ENCODE data around the gene ADGRL2. TPM values are rescaled to one million over a fixed set of nuclear protein-coding genes. Genes with fewer than 3 reads are reported as not detected.

ADGRL2 gene
- total RNA-seq, 1 experiment from 2014 or later = 0.20 TPM

GRCh38 chr1:81922955-81923354 is 122.2 kb downstream of the ADGRL2 start:
- ATAC-seq = no peak
- Histone ChIP-seq H3K9me2 (ENCODE audit: insufficient read depth) (no peaks in the 10 kb centered on the region), H2AFZ (ENCODE audit: low read depth, low read length, poor library complexity, severe bottlenecking) (no peak overlapping the region), H3K79me2 (ENCODE audit: insufficient read depth, low read length) (no peaks in the 10 kb centered on the region), H3K4me1 (ENCODE audit: control insufficient read depth in 1 of 2, insufficient read depth in 2 of 2, low read length in 2 of 2) (no peaks in the 10 kb centered on the region), H3K36me3 (ENCODE audit: control insufficient read depth in 1 of 2, insufficient read depth in 2 of 2, low read length in 2 of 2) (no peaks in the 10 kb centered on the region), H3K27ac (ENCODE audit: low read depth, low read length) (no peak overlapping the region), H4K20me1 (ENCODE audit: insufficient read depth) (no peaks in the 10 kb centered on the region), H3K27me3 (ENCODE audit: insufficient read depth, low read length) (peaks cover 10% of the 10 kb centered on the region; the same call in 1 of the 2 replicates), H3K4me3 (replicated peaks in 1 of 2; ENCODE audit: low read depth in 1 of 2, low read length in 2 of 2) (no peak overlapping the region), H3K9ac (ENCODE audit: low read length) (no peak overlapping the region), H3K4me2 (ENCODE audit: low read length) (no peak overlapping the region), H3K9me3 (ENCODE audit: control insufficient read depth in 1 of 2, insufficient read depth in 1 of 2, low read depth in 1 of 2, low read length in 2 of 2) (no peaks in the 10 kb centered on the region; a peak in 1 of 4 replicates)
- no peak for DNase-seq (ENCODE audit: low read depth, low spot score)
- intact Hi-C loops (cut with micrococcal nuclease) = no loop called here
- RAD21 ChIA-PET (ENCODE audit: low non-redundant PET in 1 of 2, low total read pairs in 2 of 2, uncharacterized antibody in 2 of 2, unreplicated experiment in 2 of 2) = no interaction called here
- CTCF ChIA-PET = no interaction called here
- BruUV-seq (replicated peaks) = no TSS peak
- POLR2A ChIA-PET = no interaction called here
- no peak for TF ChIP-seq SP1 (IDR thresholded peaks at IDR 0.05; ENCODE audit: low read depth)
- TF ChIP-seq RAD21 (IDR thresholded peaks at IDR 0.05; ENCODE audit: low read depth) = no peak
- TF ChIP-seq ZFX (IDR thresholded peaks at IDR 0.05) = no peak
- TF ChIP-seq, protein P1, sequence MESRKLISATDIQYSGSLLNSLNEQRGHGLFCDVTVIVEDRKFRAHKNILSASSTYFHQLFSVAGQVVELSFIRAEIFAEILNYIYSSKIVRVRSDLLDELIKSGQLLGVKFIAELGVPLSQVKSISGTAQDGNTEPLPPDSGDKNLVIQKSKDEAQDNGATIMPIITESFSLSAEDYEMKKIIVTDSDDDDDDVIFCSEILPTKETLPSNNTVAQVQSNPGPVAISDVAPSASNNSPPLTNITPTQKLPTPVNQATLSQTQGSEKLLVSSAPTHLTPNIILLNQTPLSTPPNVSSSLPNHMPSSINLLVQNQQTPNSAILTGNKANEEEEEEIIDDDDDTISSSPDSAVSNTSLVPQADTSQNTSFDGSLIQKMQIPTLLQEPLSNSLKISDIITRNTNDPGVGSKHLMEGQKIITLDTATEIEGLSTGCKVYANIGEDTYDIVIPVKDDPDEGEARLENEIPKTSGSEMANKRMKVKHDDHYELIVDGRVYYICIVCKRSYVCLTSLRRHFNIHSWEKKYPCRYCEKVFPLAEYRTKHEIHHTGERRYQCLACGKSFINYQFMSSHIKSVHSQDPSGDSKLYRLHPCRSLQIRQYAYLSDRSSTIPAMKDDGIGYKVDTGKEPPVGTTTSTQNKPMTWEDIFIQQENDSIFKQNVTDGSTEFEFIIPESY (IDR thresholded peaks at IDR 0.05; ENCODE audit: extremely low read depth, insufficient replicate concordance, low read length) = no peak
- TF ChIP-seq TCF7L2 (IDR thresholded peaks at IDR 0.05; ENCODE audit: borderline replicate concordance, extremely low read depth, insufficient read depth, insufficient read length) = no peak
- no peak for TF ChIP-seq CEBPB (IDR thresholded peaks at IDR 0.05; ENCODE audit: low read depth)
- TF ChIP-seq POLR2AphosphoS5 (IDR thresholded peaks at IDR 0.05; ENCODE audit: low read depth, low read length) = no peak
- TF ChIP-seq FOSL1 (IDR thresholded peaks at IDR 0.05; ENCODE audit: low read depth) = no peak
- TF ChIP-seq ELF1 (IDR thresholded peaks at IDR 0.05; ENCODE audit: borderline replicate concordance, low read depth) = no peak
- no peak for TF ChIP-seq JUND (IDR thresholded peaks at IDR 0.05)
- no peak for TF ChIP-seq SRF (IDR thresholded peaks at IDR 0.05; ENCODE audit: low read depth)
- no peak for TF ChIP-seq EGR1 (IDR thresholded peaks at IDR 0.05; ENCODE audit: low read depth)
- TF ChIP-seq CBX3 (IDR thresholded peaks at IDR 0.05; ENCODE audit: low read depth) = no peak
- TF ChIP-seq, protein P2, sequence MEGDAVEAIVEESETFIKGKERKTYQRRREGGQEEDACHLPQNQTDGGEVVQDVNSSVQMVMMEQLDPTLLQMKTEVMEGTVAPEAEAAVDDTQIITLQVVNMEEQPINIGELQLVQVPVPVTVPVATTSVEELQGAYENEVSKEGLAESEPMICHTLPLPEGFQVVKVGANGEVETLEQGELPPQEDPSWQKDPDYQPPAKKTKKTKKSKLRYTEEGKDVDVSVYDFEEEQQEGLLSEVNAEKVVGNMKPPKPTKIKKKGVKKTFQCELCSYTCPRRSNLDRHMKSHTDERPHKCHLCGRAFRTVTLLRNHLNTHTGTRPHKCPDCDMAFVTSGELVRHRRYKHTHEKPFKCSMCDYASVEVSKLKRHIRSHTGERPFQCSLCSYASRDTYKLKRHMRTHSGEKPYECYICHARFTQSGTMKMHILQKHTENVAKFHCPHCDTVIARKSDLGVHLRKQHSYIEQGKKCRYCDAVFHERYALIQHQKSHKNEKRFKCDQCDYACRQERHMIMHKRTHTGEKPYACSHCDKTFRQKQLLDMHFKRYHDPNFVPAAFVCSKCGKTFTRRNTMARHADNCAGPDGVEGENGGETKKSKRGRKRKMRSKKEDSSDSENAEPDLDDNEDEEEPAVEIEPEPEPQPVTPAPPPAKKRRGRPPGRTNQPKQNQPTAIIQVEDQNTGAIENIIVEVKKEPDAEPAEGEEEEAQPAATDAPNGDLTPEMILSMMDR (IDR thresholded peaks at IDR 0.05 in 2 of 3, conservative IDR thresholded peaks at IDR 0.05 in 1 of 3; ENCODE audit: borderline replicate concordance in 1 of 3, insufficient read depth in 1 of 3, low read depth in 2 of 3, low read length in 2 of 3) = no peak
- TF ChIP-seq, protein P3, sequence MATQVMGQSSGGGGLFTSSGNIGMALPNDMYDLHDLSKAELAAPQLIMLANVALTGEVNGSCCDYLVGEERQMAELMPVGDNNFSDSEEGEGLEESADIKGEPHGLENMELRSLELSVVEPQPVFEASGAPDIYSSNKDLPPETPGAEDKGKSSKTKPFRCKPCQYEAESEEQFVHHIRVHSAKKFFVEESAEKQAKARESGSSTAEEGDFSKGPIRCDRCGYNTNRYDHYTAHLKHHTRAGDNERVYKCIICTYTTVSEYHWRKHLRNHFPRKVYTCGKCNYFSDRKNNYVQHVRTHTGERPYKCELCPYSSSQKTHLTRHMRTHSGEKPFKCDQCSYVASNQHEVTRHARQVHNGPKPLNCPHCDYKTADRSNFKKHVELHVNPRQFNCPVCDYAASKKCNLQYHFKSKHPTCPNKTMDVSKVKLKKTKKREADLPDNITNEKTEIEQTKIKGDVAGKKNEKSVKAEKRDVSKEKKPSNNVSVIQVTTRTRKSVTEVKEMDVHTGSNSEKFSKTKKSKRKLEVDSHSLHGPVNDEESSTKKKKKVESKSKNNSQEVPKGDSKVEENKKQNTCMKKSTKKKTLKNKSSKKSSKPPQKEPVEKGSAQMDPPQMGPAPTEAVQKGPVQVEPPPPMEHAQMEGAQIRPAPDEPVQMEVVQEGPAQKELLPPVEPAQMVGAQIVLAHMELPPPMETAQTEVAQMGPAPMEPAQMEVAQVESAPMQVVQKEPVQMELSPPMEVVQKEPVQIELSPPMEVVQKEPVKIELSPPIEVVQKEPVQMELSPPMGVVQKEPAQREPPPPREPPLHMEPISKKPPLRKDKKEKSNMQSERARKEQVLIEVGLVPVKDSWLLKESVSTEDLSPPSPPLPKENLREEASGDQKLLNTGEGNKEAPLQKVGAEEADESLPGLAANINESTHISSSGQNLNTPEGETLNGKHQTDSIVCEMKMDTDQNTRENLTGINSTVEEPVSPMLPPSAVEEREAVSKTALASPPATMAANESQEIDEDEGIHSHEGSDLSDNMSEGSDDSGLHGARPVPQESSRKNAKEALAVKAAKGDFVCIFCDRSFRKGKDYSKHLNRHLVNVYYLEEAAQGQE (IDR thresholded peaks at IDR 0.05; ENCODE audit: low read depth) = no peak
- TF ChIP-seq EZH2 (IDR thresholded peaks at IDR 0.05) = no peak
- TF ChIP-seq ZNF274 (IDR thresholded peaks at IDR 0.05; ENCODE audit: low read depth, low read length) = no peak
- no peak for TF ChIP-seq MAX (IDR thresholded peaks at IDR 0.05)
- TF ChIP-seq EZH2phosphoT487 (IDR thresholded peaks at IDR 0.05; ENCODE audit: borderline replicate concordance) = no peak
- no peak for TF ChIP-seq POLR2A (IDR thresholded peaks at IDR 0.05; ENCODE audit: borderline replicate concordance, extremely low read depth, insufficient read depth, insufficient read length)
